Measurements from ENCODE around the gene PRKCE.

The PRKCE gene

DNA sequence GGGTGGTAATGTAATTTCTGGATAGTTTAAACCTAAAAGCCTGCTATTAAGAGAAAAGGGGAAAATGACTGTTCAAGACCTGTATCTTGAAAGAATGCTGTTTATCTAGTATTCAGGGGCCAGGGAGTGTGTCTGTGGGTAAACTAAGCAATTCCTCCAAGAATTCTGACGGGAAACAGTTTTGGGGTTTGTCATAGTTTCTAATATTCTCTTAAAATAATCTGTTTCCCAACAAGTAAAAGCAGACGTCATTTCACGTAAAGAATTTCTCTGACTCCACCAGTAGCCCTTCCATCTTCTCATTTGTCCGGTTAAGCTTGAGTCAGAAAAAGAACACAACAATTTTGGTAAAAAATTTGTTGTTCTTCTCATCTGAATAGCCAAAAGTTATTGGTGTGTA lies 413.7 kb downstream of the PRKCE start:
- H3K27me3 Mint-ChIP-seq: no peaks in the 10 kb centered on the region
- ATAC-seq (no peak), DNase-seq (no peak)
- H3K4me3 Mint-ChIP-seq: no peak overlapping the region
- H3K4me1 Mint-ChIP-seq: peaks cover 22% of the 10 kb centered on the region
- no peaks in the 10 kb centered on the region for H3K36me3 Mint-ChIP-seq (ENCODE audit: low read depth)
- H3K9me3 Mint-ChIP-seq: no peaks in the 10 kb centered on the region
- no peak overlapping the region for H3K27ac Mint-ChIP-seq

DNA sequence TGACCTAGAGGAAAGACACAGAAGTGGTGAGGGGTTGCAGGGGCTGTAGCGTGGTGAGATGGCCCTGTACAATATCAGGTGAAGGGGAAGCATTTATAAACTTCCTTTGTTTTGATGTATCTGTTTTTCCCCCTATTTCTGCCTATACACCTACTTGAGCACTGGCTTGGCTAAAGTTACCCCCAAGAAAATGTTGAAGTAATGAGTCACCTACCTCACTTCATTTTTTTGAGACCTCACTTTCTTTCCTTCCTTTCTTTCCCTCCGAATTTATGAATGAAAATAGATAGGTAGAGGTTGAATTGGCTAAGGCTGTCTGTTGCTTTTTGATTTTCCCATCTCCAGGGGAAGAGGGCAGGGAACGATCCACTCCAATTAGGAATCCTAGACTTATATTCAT lies 414.6 kb downstream of the PRKCE start:
- Mint-ChIP-seq H3K27me3 (no peaks in the 10 kb centered on the region), H3K27ac (no peak overlapping the region), H3K9me3 (no peaks in the 10 kb centered on the region), H3K36me3 (ENCODE audit: low read depth) (no peaks in the 10 kb centered on the region), H3K4me3 (no peak overlapping the region), H3K4me1 (peaks cover 22% of the 10 kb centered on the region)
- no peak for DNase-seq
- ATAC-seq: no peak

DNA sequence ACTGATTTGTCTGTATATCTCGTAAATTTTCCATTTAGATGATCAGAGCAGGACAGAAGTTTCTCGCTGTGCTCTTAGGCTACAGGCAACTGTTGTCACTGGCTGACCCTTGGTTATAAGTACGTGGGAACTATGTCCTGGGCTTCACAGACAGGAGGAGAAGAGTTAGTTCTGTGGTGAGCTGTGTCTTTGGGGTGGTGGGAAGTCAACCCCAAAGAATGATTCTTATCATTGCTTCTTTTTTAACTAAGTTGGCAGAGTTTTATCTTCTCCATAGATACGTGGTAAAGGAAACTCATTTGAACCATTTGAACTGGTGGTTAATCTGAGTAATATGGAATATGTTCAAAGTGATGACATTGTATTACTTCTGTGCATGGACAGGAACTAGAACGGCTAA lies 415.1 kb downstream of the PRKCE start:
- Mint-ChIP-seq H3K27me3 (no peaks in the 10 kb centered on the region), H3K4me1 (peaks cover 22% of the 10 kb centered on the region), H3K27ac (no peak overlapping the region), H3K4me3 (no peak overlapping the region), H3K9me3 (no peaks in the 10 kb centered on the region), H3K36me3 (ENCODE audit: low read depth) (no peaks in the 10 kb centered on the region)
- DNase-seq (no peak), ATAC-seq (no peak)

DNA sequence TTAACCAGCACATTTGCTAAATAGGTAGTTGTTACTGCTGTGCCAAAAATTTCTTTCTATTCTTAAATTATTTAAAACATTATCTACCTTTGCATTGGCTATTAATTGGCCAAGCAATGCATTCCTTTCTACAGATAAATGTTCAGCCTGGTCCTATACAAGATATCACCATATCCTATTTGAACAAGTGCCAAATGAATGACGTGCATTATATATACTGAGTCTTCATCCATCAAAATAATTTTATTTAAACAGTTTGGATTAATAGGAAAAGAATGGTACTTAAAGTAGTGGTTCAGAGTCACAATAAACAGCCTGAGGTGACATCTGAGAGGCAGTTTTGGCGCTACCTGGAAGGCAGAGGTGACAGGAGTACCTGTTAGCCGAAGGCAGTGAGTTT lies 415.6 kb downstream of the PRKCE start:
- no peak overlapping the region for H3K4me3 Mint-ChIP-seq
- H3K9me3 Mint-ChIP-seq: no peaks in the 10 kb centered on the region
- H3K36me3 Mint-ChIP-seq (ENCODE audit: low read depth): no peaks in the 10 kb centered on the region
- no peaks in the 10 kb centered on the region for H3K27me3 Mint-ChIP-seq
- peaks cover 22% of the 10 kb centered on the region for H3K4me1 Mint-ChIP-seq
- no peak overlapping the region for H3K27ac Mint-ChIP-seq
- ATAC-seq (no peak), DNase-seq (no peak)

DNA sequence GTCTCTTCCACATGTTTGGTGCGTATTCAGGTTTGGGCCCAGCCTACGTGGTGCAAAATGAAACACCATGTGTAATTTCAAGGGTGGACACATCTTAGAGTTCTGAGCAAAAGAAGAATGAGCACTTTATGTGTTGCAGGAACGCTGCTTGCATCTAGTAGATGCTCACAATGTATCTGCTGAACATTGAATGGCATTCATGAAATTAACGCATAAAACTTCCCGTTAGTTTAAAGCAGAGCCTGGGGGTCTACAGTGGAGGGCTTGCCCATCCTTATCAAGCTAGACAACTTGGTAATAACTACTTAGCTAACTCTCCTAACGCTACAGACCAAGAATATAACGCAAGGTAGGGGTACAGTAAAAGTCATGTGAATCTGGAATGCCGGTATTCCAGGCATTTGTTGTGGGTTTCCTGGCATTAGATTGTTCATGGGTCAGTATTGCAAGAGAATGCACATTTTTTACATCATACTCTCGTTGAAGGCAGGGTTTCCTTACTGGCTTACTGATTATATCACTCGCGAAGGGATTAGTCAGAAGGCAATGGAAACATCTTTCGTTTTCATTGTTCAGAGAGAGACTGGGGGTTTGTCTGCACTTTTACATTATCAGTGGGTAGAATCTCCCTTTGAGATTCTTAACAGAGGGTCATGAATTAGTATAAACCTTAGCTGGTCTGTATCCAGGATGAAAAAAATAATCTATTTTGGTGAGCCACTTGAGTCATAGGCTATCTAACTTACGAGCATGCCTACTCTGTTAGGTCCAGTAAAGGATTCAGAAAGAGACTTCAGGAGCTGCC lies 416.2 kb downstream of the PRKCE start:
- DNase-seq: no peak
- Mint-ChIP-seq H3K27ac (no peak overlapping the region), H3K9me3 (no peaks in the 10 kb centered on the region), H3K27me3 (no peaks in the 10 kb centered on the region), H3K36me3 (ENCODE audit: low read depth) (no peaks in the 10 kb centered on the region), H3K4me1 (peaks cover 22% of the 10 kb centered on the region), H3K4me3 (no peak overlapping the region)
- peak; percentile 73 for ATAC-seq

DNA sequence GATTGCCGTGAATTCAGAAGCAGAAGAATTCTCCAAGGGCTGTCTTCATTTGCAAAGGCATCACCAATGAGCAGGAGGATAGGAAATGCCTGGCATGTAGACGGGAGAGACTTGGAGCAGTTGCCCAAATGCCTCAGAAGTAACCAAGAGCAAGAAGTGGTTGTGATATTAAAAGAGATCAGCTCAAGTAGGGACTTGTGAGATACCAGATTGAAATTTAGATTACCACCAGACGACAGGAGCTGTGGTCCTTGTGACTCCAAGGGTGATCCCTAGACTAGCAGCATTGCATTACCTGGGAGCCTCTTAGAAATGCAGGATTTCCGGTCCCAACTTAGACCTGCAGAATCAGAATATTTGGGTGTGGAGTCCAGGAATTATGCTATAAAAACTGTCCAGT lies 417.2 kb downstream of the PRKCE start:
- Mint-ChIP-seq H3K4me3 (no peak overlapping the region), H3K27ac (no peak overlapping the region), H3K4me1 (peaks cover 23% of the 10 kb centered on the region), H3K36me3 (ENCODE audit: low read depth) (no peaks in the 10 kb centered on the region), H3K27me3 (no peaks in the 10 kb centered on the region), H3K9me3 (no peaks in the 10 kb centered on the region)
- no peak for DNase-seq
- no peak for ATAC-seq

DNA sequence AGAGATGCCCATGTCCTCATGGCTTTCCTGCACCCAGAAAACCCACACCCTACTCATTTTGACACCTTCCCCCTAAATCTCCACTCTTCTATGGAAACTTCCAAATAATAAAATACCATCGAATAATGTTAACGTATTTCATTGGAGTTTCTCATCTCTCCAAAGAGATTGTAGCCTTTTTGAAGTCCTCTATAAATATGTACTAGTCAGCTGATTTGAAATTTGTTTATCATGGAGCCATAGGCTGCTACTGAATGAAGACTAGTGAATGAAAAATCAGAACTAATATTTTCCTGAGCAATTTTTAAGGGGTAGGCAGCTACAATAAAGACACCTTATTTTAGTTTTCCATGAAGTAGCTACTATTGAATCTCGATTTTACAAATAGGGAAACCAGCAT lies 419.6 kb downstream of the PRKCE start:
- Mint-ChIP-seq H3K27me3 (no peaks in the 10 kb centered on the region), H3K4me3 (no peak overlapping the region), H3K4me1 (peaks cover 34% of the 10 kb centered on the region), H3K36me3 (ENCODE audit: low read depth) (peaks cover 2% of the 10 kb centered on the region), H3K27ac (no peak overlapping the region), H3K9me3 (no peaks in the 10 kb centered on the region)
- DNase-seq (no peak), ATAC-seq (no peak)

DNA sequence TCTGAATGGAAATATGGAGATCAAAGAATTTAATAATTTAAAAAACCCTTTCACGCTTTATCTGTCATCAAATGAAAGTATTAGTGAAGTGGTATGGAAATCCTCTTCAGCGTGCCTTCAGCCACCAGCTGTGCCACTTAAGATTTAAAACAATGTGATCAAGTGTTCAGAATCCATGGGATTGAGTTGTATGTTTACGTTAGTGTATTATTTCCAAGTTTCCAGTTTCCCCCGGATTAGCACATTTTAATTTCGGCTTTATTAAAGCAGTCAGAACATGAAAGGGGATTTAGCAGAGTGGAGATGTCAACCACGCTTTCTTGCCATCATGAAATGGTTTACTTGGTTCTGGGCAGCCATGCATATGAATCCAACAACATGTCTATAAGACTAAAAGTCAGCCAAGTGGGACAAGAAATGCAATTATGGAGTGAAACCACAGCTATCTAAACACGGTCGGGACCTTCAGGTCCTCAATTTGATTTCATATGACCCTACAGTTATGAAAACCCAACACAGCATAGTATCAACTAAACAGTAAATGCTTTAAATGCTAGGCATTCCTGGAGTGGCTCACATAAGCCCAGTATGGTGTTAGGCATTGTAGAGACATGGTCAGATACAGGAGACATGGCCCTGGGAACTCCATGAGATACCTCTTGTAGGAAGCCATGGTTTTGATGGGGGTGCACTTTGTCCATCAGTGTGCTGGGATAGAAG lies 420.8 kb downstream of the PRKCE start:
- Mint-ChIP-seq H3K9me3 (no peaks in the 10 kb centered on the region), H3K4me3 (no peak overlapping the region), H3K27me3 (no peaks in the 10 kb centered on the region), H3K36me3 (ENCODE audit: low read depth) (peaks cover 2% of the 10 kb centered on the region), H3K4me1 (peaks cover 25% of the 10 kb centered on the region), H3K27ac (no peak overlapping the region)
- ATAC-seq (no peak), DNase-seq (no peak)

DNA sequence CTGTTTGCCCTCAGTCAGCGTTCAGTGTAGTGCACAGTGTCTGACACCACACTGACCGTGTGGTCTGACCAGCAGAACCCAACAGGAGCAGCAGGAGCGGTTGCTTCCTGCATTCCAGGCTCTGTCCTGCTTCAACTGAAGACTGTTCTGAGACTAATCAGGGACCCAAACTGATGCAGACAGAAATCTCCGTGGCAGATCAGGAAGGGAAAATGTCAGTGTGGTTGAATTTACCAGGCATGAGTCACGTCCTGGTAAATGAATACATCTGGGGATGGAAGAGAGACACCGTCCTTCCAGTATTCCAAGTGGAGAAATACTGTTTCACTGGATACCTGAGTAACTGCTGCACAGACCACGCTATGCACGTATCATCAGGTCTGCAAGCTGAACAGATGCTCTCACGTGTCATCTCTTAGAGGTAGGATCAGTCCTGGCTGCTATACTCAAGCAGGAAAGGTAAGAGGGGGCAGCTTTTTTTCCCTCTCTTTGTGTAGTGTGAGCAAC lies 422.1 kb downstream of the PRKCE start:
- Mint-ChIP-seq H3K4me1 (peaks cover 15% of the 10 kb centered on the region), H3K4me3 (no peak overlapping the region), H3K27ac (no peak overlapping the region), H3K27me3 (no peaks in the 10 kb centered on the region), H3K9me3 (no peaks in the 10 kb centered on the region), H3K36me3 (ENCODE audit: low read depth) (peaks cover 2% of the 10 kb centered on the region)
- ATAC-seq (peak; percentile 61), DNase-seq (no peak)

DNA sequence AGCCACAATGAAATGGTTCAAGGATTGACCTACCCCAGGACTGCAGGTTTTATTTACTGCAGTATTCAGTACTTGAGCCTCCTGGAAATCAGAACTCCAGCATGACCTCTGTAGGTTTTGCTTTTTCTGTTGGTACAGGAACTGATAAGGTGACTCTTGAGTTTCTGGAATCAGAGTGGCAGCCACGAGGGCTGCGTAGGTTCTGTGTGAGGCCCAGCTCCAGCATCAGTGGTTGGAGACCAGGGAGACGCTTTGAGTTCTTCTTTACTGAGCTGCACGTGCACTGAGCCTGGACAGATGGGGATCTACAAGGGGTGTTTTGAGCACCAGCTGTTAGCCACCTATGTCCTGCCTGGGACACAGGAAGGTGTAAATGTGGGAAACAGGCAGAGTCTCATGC lies 423.0 kb downstream of the PRKCE start:
- Mint-ChIP-seq H3K27me3 (no peaks in the 10 kb centered on the region), H3K27ac (no peak overlapping the region), H3K4me1 (peaks cover 15% of the 10 kb centered on the region), H3K9me3 (no peaks in the 10 kb centered on the region), H3K4me3 (no peak overlapping the region), H3K36me3 (ENCODE audit: low read depth) (peaks cover 2% of the 10 kb centered on the region)
- ATAC-seq (no peak), DNase-seq (no peak)

DNA sequence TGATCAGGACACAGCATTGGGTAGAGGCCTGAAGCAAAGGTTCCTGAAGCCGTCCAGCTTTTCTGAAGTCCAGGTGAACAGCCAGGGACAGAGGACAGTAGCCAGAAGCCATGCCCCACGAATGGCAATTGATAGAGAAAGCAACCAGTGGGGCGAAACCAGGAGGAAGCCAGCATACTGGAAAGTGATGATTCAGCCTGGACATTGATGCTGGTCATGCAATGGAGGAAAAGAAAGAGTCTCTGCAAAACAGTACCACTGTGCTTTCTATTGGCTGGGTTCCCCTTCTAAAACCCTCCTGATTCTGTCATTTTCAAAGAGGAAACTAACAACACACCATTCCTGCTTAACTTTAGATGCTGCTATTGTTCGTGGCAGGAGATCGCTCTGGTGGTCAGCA lies 424.4 kb downstream of the PRKCE start:
- Mint-ChIP-seq H3K36me3 (ENCODE audit: low read depth) (peaks cover 2% of the 10 kb centered on the region), H3K9me3 (no peaks in the 10 kb centered on the region), H3K4me3 (no peak overlapping the region), H3K27ac (no peak overlapping the region), H3K4me1 (peaks cover 15% of the 10 kb centered on the region), H3K27me3 (no peaks in the 10 kb centered on the region)
- no peak for ATAC-seq
- no peak for DNase-seq

DNA sequence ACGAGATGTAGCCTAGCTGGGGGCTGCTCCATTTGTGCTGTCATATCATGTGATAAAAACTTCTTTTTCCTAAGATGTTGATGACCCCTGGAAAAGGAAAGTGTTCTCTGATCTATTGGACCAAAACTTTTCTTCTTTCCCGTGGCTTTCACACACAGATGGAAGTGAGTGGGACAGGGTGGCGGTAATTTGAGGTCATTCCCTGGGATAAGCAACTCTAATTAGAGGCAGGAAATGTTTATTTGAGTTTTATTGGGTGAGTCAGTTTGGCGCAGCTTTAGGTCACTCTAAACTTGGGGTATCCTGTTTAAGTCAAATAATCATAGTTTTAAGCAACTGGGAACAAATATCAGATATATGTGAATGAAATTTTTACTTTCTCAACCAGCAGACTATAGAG lies 424.8 kb downstream of the PRKCE start:
- H3K4me3 Mint-ChIP-seq: no peak overlapping the region
- no peaks in the 10 kb centered on the region for H3K9me3 Mint-ChIP-seq
- H3K4me1 Mint-ChIP-seq: peaks cover 15% of the 10 kb centered on the region
- no peaks in the 10 kb centered on the region for H3K27me3 Mint-ChIP-seq
- peaks cover 2% of the 10 kb centered on the region for H3K36me3 Mint-ChIP-seq (ENCODE audit: low read depth)
- no peak overlapping the region for H3K27ac Mint-ChIP-seq
- DNase-seq (no peak), ATAC-seq (no peak)

DNA sequence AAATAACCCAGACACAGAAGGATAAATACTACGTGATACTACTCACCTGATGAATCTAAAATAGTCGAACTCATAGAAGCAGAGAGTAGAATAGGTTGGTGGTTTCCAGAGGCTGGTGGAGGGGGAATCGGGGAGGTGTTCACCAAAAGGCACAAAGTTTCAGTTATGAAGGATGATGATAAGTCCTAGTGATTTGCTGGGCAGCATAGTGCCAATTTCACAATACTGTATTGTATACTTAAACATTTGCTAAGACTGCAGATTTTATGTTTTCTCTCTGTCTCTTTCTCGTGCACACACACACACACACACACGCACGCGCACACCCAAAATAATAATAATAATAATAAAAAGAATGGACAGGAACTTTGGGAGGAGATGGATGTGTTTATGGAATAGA lies 425.4 kb downstream of the PRKCE start:
- peaks cover 16% of the 10 kb centered on the region for H3K4me1 Mint-ChIP-seq
- peaks cover 2% of the 10 kb centered on the region for H3K36me3 Mint-ChIP-seq (ENCODE audit: low read depth)
- H3K27ac Mint-ChIP-seq: no peak overlapping the region
- no peaks in the 10 kb centered on the region for H3K27me3 Mint-ChIP-seq
- H3K9me3 Mint-ChIP-seq: no peaks in the 10 kb centered on the region
- ATAC-seq (no peak), DNase-seq (no peak)
- no peak overlapping the region for H3K4me3 Mint-ChIP-seq

DNA sequence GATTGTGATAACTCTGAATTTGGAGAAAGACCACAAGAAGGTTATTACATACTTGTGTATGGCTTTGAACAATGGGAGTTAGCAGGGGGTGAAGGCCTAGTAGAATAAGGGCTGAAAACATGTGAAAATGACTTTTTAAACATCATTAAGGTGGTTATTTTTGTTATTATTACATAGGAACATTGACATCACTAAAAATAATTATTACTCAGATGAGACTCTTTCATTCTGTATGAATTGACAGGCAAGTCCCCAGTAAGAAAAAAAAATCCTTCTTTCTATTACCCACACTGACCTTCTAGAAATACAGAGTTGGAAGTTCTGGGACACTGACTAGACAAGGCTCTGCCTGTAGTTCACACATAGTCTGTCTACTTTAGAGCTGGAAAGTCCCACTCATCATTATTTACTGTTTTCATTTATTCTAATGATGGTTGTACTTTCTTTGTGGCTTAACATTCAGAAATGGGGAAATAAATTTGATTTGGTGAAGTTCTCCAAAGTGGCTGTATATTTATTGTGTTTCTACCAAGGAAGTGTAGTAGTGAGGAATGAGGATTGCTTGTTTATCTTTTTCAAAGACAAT lies 426.1 kb downstream of the PRKCE start:
- no peak for ATAC-seq
- H3K27me3 Mint-ChIP-seq: no peaks in the 10 kb centered on the region
- H3K4me1 Mint-ChIP-seq: peaks cover 23% of the 10 kb centered on the region
- no peak overlapping the region for H3K27ac Mint-ChIP-seq
- H3K36me3 Mint-ChIP-seq (ENCODE audit: low read depth): peaks cover 2% of the 10 kb centered on the region
- no peaks in the 10 kb centered on the region for H3K9me3 Mint-ChIP-seq
- H3K4me3 Mint-ChIP-seq: no peak overlapping the region
- no peak for DNase-seq

DNA sequence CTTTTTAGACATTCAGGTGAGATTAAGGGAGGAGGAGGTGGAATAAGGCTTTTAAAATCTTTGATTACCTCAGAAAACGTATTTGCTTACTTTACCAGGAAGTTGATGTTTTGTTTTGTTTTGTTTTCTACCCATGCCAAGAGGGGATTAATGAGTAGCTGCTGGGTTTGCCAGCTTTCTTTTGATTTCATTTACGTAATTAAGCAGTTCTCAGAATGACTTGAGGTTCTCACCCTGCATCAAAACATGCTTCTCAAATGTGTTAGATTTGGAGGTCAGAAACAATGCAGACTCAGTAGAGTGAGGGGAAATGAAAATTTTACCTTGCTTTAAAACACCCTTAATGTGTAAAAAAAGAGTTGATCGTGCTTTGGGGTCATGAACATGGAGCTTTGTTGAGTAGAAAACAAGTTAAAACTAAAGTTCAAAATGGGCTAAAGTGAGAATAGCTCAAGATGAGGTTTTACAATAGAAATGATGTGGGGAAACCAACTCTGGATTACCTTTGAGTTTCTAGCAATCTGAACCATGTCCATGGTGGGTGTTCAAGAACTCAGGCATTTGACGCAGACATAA lies 428.6 kb downstream of the PRKCE start:
- no peak overlapping the region for H3K27ac Mint-ChIP-seq
- DNase-seq (no peak), ATAC-seq (no peak)
- H3K27me3 Mint-ChIP-seq: no peaks in the 10 kb centered on the region
- no peaks in the 10 kb centered on the region for H3K36me3 Mint-ChIP-seq (ENCODE audit: low read depth)
- H3K4me1 Mint-ChIP-seq: peaks cover 8% of the 10 kb centered on the region
- no peak overlapping the region for H3K4me3 Mint-ChIP-seq
- H3K9me3 Mint-ChIP-seq: no peaks in the 10 kb centered on the region

Data from activated naive CD8-positive, alpha-beta T cell treated with anti-CD3 and anti-CD28 coated beads, Interleukin-2, amount 50 U/mL, for 24 hours (primary cell).